WTC11 (cell line): ENCODE data around the gene SCN9A.

Experiments used
- CBFB ChIP-seq: sonication (generic); formaldehyde crosslinking; IDR thresholded peaks from 2 replicates; pipeline ENCODE4 v1.8.1; 2022; ENCODE audit warnings: mild to moderate bottlenecking, low read depth, missing genetic modification reagents
- ETV6 ChIP-seq: sonication (generic); formaldehyde crosslinking; IDR thresholded peaks from 2 replicates; pipeline ENCODE4 v1.8.1; 2022; ENCODE audit warnings: mild to moderate bottlenecking, missing genetic modification reagents
- SP1 ChIP-seq: sonication (generic); formaldehyde crosslinking; conservative IDR thresholded peaks from 2 replicates; pipeline ENCODE4 v1.8.1; 2022; ENCODE audit warnings: missing genetic modification reagents
- TP53 ChIP-seq: sonication (generic); formaldehyde crosslinking; IDR thresholded peaks from 2 replicates; pipeline ENCODE4 v1.8.1; 2023; ENCODE audit warnings: mild to moderate bottlenecking, missing genetic modification reagents
- ZNF232 ChIP-seq: sonication (generic); formaldehyde crosslinking; IDR thresholded peaks from 2 replicates; pipeline ENCODE4 v1.8.0; 2022; ENCODE audit warnings: mild to moderate bottlenecking, missing genetic modification reagents
- TF ChIP-seq, protein P1 (sequence below): fragments of 200-600 bp; IDR thresholded peaks from 2 replicates; pipeline ENCODE4 v1.8.0; 2022; ENCODE audit warnings: antibody characterized with exemption
- TF ChIP-seq, protein P2 (sequence below): sonication (generic); formaldehyde crosslinking; IDR thresholded peaks from 2 replicates; pipeline ENCODE4 v1.8.0; 2022; ENCODE audit warnings: mild to moderate bottlenecking, missing genetic modification reagents
- TF ChIP-seq, protein P3 (sequence below): sonication (generic); formaldehyde crosslinking; IDR thresholded peaks from 2 replicates; pipeline ENCODE4 v1.8.1; 2023; ENCODE audit warnings: mild to moderate bottlenecking, moderate library complexity, missing genetic modification reagents

DNA sequence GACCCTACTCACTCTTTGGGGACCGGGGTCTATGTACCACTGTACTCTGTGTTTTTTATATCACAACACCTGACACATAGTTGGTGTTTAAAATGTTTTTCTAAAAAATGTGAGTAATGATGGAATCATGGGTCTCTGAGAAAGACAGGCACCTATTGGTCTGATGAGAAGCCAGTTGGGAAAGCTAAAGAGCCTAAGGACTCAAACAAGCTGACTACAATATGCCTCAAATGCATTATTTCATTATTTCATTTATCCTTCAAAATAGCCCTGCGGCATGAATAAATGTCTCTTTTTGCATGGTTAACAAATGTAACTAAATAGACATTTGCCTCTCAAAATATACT is 145.0 kb downstream of the SCN9A start:
- no peak for TF ChIP-seq ETV6 (CRISPR knock-in tag)
- TF ChIP-seq, protein P1, sequence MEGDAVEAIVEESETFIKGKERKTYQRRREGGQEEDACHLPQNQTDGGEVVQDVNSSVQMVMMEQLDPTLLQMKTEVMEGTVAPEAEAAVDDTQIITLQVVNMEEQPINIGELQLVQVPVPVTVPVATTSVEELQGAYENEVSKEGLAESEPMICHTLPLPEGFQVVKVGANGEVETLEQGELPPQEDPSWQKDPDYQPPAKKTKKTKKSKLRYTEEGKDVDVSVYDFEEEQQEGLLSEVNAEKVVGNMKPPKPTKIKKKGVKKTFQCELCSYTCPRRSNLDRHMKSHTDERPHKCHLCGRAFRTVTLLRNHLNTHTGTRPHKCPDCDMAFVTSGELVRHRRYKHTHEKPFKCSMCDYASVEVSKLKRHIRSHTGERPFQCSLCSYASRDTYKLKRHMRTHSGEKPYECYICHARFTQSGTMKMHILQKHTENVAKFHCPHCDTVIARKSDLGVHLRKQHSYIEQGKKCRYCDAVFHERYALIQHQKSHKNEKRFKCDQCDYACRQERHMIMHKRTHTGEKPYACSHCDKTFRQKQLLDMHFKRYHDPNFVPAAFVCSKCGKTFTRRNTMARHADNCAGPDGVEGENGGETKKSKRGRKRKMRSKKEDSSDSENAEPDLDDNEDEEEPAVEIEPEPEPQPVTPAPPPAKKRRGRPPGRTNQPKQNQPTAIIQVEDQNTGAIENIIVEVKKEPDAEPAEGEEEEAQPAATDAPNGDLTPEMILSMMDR: no peak
- no peak for TF ChIP-seq SP1
- TF ChIP-seq ZNF232 (CRISPR knock-in tag): no peak
- TF ChIP-seq, protein P2, sequence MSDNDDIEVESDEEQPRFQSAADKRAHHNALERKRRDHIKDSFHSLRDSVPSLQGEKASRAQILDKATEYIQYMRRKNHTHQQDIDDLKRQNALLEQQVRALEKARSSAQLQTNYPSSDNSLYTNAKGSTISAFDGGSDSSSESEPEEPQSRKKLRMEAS (CRISPR knock-in tag): no peak
- TF ChIP-seq CBFB (CRISPR knock-in tag): no peak
- no peak for TF ChIP-seq TP53 (CRISPR knock-in tag)
- TF ChIP-seq, protein P3, sequence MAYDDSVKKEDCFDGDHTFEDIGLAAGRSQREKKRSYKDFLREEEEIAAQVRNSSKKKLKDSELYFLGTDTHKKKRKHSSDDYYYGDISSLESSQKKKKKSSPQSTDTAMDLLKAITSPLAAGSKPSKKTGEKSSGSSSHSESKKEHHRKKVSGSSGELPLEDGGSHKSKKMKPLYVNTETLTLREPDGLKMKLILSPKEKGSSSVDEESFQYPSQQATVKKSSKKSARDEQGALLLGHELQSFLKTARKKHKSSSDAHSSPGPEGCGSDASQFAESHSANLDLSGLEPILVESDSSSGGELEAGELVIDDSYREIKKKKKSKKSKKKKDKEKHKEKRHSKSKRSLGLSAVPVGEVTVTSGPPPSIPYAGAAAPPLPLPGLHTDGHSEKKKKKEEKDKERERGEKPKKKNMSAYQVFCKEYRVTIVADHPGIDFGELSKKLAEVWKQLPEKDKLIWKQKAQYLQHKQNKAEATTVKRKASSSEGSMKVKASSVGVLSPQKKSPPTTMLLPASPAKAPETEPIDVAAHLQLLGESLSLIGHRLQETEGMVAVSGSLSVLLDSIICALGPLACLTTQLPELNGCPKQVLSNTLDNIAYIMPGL (CRISPR knock-in tag): no peak
